Measurements from ENCODE around the gene HPS3.

DNA sequence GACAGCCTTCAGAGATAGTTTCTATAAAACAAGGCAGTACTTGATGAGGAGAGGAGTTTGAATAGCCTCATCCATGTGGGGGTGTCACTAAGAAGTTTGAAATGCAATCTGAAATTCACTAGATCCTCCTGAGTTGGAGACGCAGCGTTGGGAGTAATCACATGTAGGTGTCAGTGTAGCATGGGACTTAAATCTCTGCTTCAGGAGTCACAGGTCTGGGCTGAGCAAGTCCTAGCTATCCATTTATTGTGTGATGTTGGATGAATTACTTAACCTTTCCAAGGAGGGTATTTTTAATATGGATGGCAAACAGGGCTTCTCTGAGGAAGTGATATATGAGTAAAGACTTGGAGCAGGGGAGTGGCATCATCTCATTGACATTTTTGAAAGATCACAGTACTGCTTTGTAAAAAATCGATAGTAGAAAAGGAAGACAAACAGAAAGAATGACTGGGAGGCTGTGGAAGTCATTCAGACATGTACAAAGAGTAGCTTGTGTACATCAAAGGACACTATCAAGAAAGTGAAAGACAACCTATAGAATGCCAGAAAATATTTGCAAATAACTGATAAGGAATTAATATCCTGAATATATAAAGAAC lies 75.1 kb downstream of the HPS3 start:
- TF ChIP-seq ZNF311 (tag by site-specific recombination; IDR thresholded peaks at IDR 0.05; ENCODE audit: borderline replicate concordance) = no peak
- TF ChIP-seq, protein P1, sequence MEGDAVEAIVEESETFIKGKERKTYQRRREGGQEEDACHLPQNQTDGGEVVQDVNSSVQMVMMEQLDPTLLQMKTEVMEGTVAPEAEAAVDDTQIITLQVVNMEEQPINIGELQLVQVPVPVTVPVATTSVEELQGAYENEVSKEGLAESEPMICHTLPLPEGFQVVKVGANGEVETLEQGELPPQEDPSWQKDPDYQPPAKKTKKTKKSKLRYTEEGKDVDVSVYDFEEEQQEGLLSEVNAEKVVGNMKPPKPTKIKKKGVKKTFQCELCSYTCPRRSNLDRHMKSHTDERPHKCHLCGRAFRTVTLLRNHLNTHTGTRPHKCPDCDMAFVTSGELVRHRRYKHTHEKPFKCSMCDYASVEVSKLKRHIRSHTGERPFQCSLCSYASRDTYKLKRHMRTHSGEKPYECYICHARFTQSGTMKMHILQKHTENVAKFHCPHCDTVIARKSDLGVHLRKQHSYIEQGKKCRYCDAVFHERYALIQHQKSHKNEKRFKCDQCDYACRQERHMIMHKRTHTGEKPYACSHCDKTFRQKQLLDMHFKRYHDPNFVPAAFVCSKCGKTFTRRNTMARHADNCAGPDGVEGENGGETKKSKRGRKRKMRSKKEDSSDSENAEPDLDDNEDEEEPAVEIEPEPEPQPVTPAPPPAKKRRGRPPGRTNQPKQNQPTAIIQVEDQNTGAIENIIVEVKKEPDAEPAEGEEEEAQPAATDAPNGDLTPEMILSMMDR (tag by site-specific recombination; IDR thresholded peaks at IDR 0.05) = no peak
